OCI-LY1 (cell line): ENCODE results near the gene HUNK.

Source experiments
- H2AFZ ChIP-seq: fragments of 200-600 bp; sonication (generic), shearing (Covaris generic); 2 replicates; pipeline ENCODE4 v1.6.0; 2014; ENCODE audit warnings: antibody characterized with exemption, mild to moderate bottlenecking, low read length
- H3F3A ChIP-seq: fragments of 200-600 bp; sonication (generic), shearing (Covaris generic); 2 replicates; pipeline ENCODE4 v1.6.0; 2014; ENCODE audit warnings: mild to moderate bottlenecking, antibody characterized with exemption, low read length, moderate library complexity; ENCODE audit not compliant: insufficient read depth
- H3K27ac ChIP-seq: fragments of 200-600 bp; sonication (generic); 2 replicates; pipeline ENCODE4 v1.5.1; 2014; ENCODE audit warnings: low read length, mixed run types, mild to moderate bottlenecking, low read depth; ENCODE audit not compliant: poor library complexity, severe bottlenecking
- H3K27me3 ChIP-seq: fragments of 200-600 bp; sonication (generic); 2 replicates; pipeline ENCODE4 v1.6.0; 2014; ENCODE audit warnings: antibody characterized with exemption, mild to moderate bottlenecking, low read length, moderate library complexity; ENCODE audit not compliant: insufficient read depth
- H3K36me3 ChIP-seq: fragments of 200-600 bp; sonication (generic); 2 replicates; pipeline ENCODE4 v1.6.1; 2014; ENCODE audit warnings: mild to moderate bottlenecking, antibody characterized with exemption, low read length, moderate library complexity, mixed read lengths; ENCODE audit not compliant: insufficient read depth
- H3K4me1 ChIP-seq: fragments of 200-600 bp; sonication (generic); 2 replicates; pipeline ENCODE4 v1.5.1; 2014; ENCODE audit warnings: mild to moderate bottlenecking, low read length, moderate library complexity; ENCODE audit not compliant: insufficient read depth, severe bottlenecking
- H3K4me2 ChIP-seq: fragments of 200-600 bp; sonication (generic), shearing (Covaris generic); 2 replicates; pipeline ENCODE4 v1.6.1; 2014; ENCODE audit warnings: low read length
- H3K4me3 ChIP-seq: fragments of 200-600 bp; sonication (generic); 2 replicates; pipeline ENCODE4 v1.5.1; 2014; ENCODE audit warnings: low read length, low read depth, mild to moderate bottlenecking, mixed read lengths; ENCODE audit not compliant: poor library complexity, severe bottlenecking
- H3K79me2 ChIP-seq: fragments of 200-600 bp; shearing (Covaris generic); 2 replicates; pipeline ENCODE4 v1.6.1; 2016; ENCODE audit warnings: mixed run types, low read length, mixed read lengths; ENCODE audit not compliant: insufficient read depth
- H3K9ac ChIP-seq: fragments of 200-600 bp; sonication (generic), shearing (Covaris generic); 2 replicates; pipeline ENCODE4 v1.6.1; 2014; ENCODE audit warnings: mild to moderate bottlenecking, low read length, mixed read lengths
- H3K9me2 ChIP-seq: fragments of 200-600 bp; sonication (generic), shearing (Covaris generic); 2 replicates; pipeline ENCODE4 v1.6.1; 2014; ENCODE audit warnings: low read depth, mild to moderate bottlenecking, low read length, mixed read lengths
- H3K9me3 ChIP-seq: fragments of 200-600 bp; shearing (Covaris generic); 2 replicates; pipeline ENCODE4 v1.6.1; 2014; ENCODE audit warnings: low read length, mixed read lengths
- H4K20me1 ChIP-seq: fragments of 200-600 bp; sonication (generic), shearing (Covaris generic); 2 replicates; pipeline ENCODE4 v1.6.0; 2016; ENCODE audit warnings: mild to moderate bottlenecking, low read length; ENCODE audit not compliant: insufficient read depth
- EZH2 ChIP-seq: fragments of 200-600 bp; sonication (generic), shearing (Covaris generic); IDR thresholded peaks from 2 replicates; pipeline ENCODE4 v1.8.0; 2017; ENCODE audit warnings: borderline replicate concordance, mixed run types, mild to moderate bottlenecking, antibody characterized with exemption, low read length, moderate library complexity, mixed read lengths
- TF ChIP-seq, protein P1 (sequence below): fragments of 200-600 bp; sonication (generic), shearing (Covaris generic); IDR thresholded peaks from 2 replicates; pipeline ENCODE4 v1.5.1; 2017; ENCODE audit warnings: mild to moderate bottlenecking, antibody characterized with exemption, low read length, moderate library complexity, mixed read lengths

The HUNK gene

DNA sequence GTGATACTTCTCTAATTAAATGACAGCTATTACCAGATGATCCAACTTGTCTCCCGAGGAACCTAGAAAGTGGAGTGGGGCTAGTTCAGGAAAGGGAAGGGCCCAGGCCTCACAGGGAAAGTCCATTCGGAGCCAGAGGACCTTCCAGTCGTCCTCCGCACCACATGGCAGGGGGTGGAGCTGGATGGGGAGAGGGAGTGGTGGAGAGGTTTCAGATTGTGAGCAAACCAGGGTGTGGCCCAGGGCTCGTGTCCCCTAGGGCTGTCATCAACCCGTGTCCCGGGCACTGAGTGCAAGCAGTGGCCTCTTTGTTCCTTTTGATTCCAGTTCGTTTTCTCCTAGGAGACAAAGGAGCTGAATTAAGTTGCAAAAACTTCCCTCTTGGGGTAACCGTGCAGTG, 114.9 kb downstream of the HUNK start:
- no peak overlapping the region for H3K4me2 ChIP-seq
- H3K36me3 ChIP-seq, result no peaks in the 10 kb centered on the region
- no peak overlapping the region for H3K27ac ChIP-seq
- TF ChIP-seq, protein P1, sequence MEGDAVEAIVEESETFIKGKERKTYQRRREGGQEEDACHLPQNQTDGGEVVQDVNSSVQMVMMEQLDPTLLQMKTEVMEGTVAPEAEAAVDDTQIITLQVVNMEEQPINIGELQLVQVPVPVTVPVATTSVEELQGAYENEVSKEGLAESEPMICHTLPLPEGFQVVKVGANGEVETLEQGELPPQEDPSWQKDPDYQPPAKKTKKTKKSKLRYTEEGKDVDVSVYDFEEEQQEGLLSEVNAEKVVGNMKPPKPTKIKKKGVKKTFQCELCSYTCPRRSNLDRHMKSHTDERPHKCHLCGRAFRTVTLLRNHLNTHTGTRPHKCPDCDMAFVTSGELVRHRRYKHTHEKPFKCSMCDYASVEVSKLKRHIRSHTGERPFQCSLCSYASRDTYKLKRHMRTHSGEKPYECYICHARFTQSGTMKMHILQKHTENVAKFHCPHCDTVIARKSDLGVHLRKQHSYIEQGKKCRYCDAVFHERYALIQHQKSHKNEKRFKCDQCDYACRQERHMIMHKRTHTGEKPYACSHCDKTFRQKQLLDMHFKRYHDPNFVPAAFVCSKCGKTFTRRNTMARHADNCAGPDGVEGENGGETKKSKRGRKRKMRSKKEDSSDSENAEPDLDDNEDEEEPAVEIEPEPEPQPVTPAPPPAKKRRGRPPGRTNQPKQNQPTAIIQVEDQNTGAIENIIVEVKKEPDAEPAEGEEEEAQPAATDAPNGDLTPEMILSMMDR, result no peak
- TF ChIP-seq EZH2, result no peak
- no peaks in the 10 kb centered on the region for H3K79me2 ChIP-seq
- H2AFZ ChIP-seq, result no peak overlapping the region
- H3K4me3 ChIP-seq, result no peak overlapping the region
- no peaks in the 10 kb centered on the region for H4K20me1 ChIP-seq
- H3K4me1 ChIP-seq, result no peaks in the 10 kb centered on the region
- H3K9me2 ChIP-seq, result no peaks in the 10 kb centered on the region
- no peaks in the 10 kb centered on the region for H3K9me3 ChIP-seq
- no peaks in the 10 kb centered on the region for H3F3A ChIP-seq
- H3K27me3 ChIP-seq, result no peaks in the 10 kb centered on the region
- no peak overlapping the region for H3K9ac ChIP-seq

DNA sequence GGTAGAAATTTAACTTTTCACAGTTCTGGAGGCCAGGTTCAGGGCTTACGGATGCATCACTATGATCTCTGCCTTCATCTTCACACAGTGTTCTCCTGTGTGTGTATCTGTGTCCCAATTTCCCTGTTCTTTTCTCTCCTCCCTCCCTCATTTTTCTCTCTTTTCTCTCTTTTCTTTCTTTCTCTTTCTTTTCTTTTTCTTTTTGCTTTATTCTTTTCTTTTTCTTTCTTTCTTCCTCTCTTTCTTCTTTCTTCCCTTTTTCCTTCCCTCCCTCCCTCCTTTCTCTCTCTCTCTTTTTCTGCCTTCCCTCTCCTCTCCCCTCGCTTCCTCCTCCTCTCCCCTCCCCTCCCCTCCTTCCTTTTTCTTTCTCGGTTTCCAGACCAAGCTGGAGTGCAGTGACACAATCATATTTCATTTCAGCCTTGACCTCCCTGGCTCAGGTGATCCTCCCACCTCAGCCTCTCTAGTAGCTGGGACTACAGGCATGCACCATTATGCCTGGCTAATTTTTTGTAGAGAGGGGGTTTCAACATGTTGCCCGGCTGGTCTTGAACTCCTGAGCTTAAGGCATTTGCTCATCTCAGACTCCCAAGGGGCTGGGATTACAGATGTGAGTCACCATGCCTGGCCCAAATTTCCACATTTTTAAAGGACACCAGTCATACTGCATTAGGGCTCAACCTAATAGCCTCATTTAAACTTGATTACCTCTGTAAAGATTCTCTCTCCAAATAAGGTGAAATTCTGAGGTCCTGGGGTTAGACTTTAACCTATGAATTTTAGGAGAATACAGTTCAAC, 115.9 kb downstream of the HUNK start:
- no peak overlapping the region for H2AFZ ChIP-seq
- TF ChIP-seq, protein P1, result no peak
- TF ChIP-seq EZH2, result no peak
- H3K9me2 ChIP-seq, result no peaks in the 10 kb centered on the region
- no peaks in the 10 kb centered on the region for H4K20me1 ChIP-seq
- H3K9ac ChIP-seq, result no peak overlapping the region
- H3K9me3 ChIP-seq, result no peaks in the 10 kb centered on the region
- no peaks in the 10 kb centered on the region for H3K79me2 ChIP-seq
- no peak overlapping the region for H3K4me3 ChIP-seq
- H3F3A ChIP-seq, result no peaks in the 10 kb centered on the region
- no peaks in the 10 kb centered on the region for H3K4me1 ChIP-seq
- H3K4me2 ChIP-seq, result no peak overlapping the region
- H3K27me3 ChIP-seq, result no peaks in the 10 kb centered on the region
- no peaks in the 10 kb centered on the region for H3K36me3 ChIP-seq
- no peak overlapping the region for H3K27ac ChIP-seq

DNA sequence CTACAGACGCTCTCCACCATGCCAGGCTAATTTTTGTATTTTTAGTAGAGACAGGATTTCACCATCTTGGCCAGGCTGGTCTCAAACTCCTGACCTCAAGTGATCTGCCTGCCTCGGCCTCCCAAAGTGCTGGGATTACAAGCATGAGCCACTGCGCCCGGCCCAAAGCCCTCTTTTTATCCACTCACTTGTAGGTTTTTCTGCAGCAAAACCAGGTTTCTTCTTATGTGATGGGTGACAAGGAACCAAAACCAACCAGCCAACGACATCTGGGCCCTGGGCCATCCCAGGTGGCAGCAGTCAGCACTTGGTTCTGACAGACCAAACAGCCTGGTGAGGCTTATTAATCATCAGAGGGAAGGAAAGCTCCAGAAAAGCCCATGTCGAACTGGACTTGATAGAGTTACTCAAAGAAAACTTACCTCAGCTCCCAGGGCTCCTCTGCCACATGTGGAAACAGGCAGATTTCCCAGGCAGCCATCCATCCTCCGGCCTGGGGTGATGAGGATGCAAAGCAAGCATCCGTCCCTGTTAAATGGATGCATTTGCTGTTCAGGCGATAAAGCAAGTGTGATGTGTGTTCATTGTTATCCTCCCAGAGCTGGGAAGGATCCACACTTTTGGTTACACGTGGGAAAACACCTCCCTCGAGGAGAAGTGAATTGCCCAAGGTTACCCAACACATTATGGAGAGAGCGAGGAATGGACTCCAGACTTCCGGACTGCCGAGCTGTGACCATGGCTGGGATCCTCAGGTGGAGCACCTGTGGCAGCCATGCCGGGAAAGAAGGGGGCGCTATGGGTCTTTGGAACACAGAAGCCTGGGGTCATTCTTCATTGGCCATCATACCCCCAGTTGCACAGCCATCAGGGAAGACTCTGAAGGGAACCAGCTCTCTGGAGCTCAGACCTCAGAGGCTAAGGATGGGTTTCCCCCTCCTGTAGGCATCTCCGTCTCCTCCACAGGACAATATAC, 118.8 kb downstream of the HUNK start:
- H3K4me2 ChIP-seq, result no peak overlapping the region
- H3K79me2 ChIP-seq, result no peaks in the 10 kb centered on the region
- no peaks in the 10 kb centered on the region for H3K9me3 ChIP-seq
- H3K27me3 ChIP-seq, result no peaks in the 10 kb centered on the region
- no peak overlapping the region for H3K27ac ChIP-seq
- no peaks in the 10 kb centered on the region for H3F3A ChIP-seq
- H3K4me3 ChIP-seq, result no peak overlapping the region
- H3K9me2 ChIP-seq, result no peaks in the 10 kb centered on the region
- H3K36me3 ChIP-seq, result no peaks in the 10 kb centered on the region
- TF ChIP-seq, protein P1, result no peak
- TF ChIP-seq EZH2, result no peak
- H3K4me1 ChIP-seq, result no peaks in the 10 kb centered on the region
- H2AFZ ChIP-seq, result no peak overlapping the region
- no peaks in the 10 kb centered on the region for H4K20me1 ChIP-seq
- no peak overlapping the region for H3K9ac ChIP-seq
